Liver (tissue), 9 donors: ENCODE data around the gene AVPR1B. TPM values are rescaled to one million over a fixed set of nuclear protein-coding genes. Genes with fewer than 3 reads are reported as not detected.

Experiments
- DNase-seq: peaks from one replicate; pipeline ENCODE4 v3.0.0-alpha.2; 2017; ENCODE audit warnings: low spot score
- H3K27ac ChIP-seq, 2 donors: one replicate each; pipeline ENCODE4 v1.7.0; 2013; ENCODE audit warnings: inconsistent platforms in 2 of 2, low read length in 2 of 2, control low read depth in 1 of 2, low read depth in 1 of 2, mild to moderate bottlenecking in 1 of 2
- H3K27me3 ChIP-seq, 4 donors: one replicate each; pipeline versions ENCODE4 v1.6.1 to v1.7.0; 2013; ENCODE audit warnings: low read length in 3 of 4, inconsistent platforms in 1 of 4, mild to moderate bottlenecking in 1 of 4, moderate library complexity in 1 of 4; ENCODE audit not compliant: control insufficient read depth in 4 of 4, insufficient read depth in 4 of 4
- H3K36me3 ChIP-seq, 4 donors: one replicate each; pipeline versions ENCODE4 v1.6.1 to v1.7.0; 2013; ENCODE audit warnings: low read length in 3 of 4, mild to moderate bottlenecking in 3 of 4, low read depth in 1 of 4, moderate library complexity in 1 of 4; ENCODE audit not compliant: control insufficient read depth in 4 of 4, insufficient read depth in 3 of 4
- H3K4me1 ChIP-seq, 4 donors: one replicate each; pipeline versions ENCODE4 v1.6.1 to v1.7.0; 2013; ENCODE audit warnings: low read length in 3 of 4, mild to moderate bottlenecking in 3 of 4, moderate library complexity in 1 of 4; ENCODE audit not compliant: control insufficient read depth in 4 of 4, insufficient read depth in 4 of 4
- H3K4me3 ChIP-seq, 3 donors: one replicate each; pipeline versions ENCODE4 v1.6.1 to v1.7.0; 2013; ENCODE audit warnings: low read length in 3 of 3, control low read depth in 1 of 3, low read depth in 1 of 3, mild to moderate bottlenecking in 1 of 3
- H3K9ac ChIP-seq, 2 donors: one replicate each; pipeline ENCODE4 v1.7.0; 2013; ENCODE audit warnings: low read length in 2 of 2, mild to moderate bottlenecking in 2 of 2, moderate library complexity in 2 of 2, control low read depth in 1 of 2, low read depth in 1 of 2
- H3K9me3 ChIP-seq, 4 donors: one replicate each; pipeline versions ENCODE4 v1.6.1 to v1.7.0; 2013; ENCODE audit warnings: low read length in 3 of 4; ENCODE audit not compliant: control insufficient read depth in 4 of 4
- CTCF ChIP-seq: fragments of 150-350 bp; IDR thresholded peaks from 2 replicates; pipeline ENCODE4 v1.5.1; 2017; ENCODE audit warnings: improper control_type of control experiment, low read depth, low read length; ENCODE audit not compliant: missing input control
- EGR1 ChIP-seq, 2 donors: IDR thresholded peaks; 2 replicates each; pipeline ENCODE4 v1.6.1; 2016 to 2018; ENCODE audit warnings: antibody characterized with exemption in 2 of 2, low read depth in 2 of 2
- FOXA1 ChIP-seq: IDR thresholded peaks from 2 replicates; pipeline ENCODE4 v1.6.1; 2016; ENCODE audit warnings: antibody characterized with exemption
- FOXA2 ChIP-seq: IDR thresholded peaks from 2 replicates; pipeline ENCODE4 v1.6.1; 2016; ENCODE audit warnings: antibody characterized with exemption
- HNF4A ChIP-seq, 2 donors: conservative IDR thresholded peaks; 2 replicates each; pipeline ENCODE4 v1.6.1; 2016; ENCODE audit warnings: antibody characterized with exemption in 2 of 2, mild to moderate bottlenecking in 2 of 2
- HNF4G ChIP-seq: IDR thresholded peaks from 2 replicates; pipeline ENCODE4 v1.6.1; 2016; ENCODE audit warnings: antibody characterized with exemption
- JUND ChIP-seq, 2 donors: IDR thresholded peaks; 2 replicates each; pipeline ENCODE4 v1.6.1; 2016; ENCODE audit warnings: antibody characterized with exemption in 2 of 2
- MAX ChIP-seq: IDR thresholded peaks from 2 replicates; pipeline ENCODE4 v1.6.1; 2016; ENCODE audit warnings: antibody characterized with exemption
- NR2F2 ChIP-seq: IDR thresholded peaks from 2 replicates; pipeline ENCODE4 v1.6.1; 2016; ENCODE audit warnings: antibody characterized with exemption
- RAD21 ChIP-seq, 2 donors: IDR thresholded peaks; 2 replicates each; pipeline ENCODE4 v1.6.1; 2016; ENCODE audit warnings: antibody characterized with exemption in 2 of 2, mild to moderate bottlenecking in 2 of 2
- REST ChIP-seq: IDR thresholded peaks from 2 replicates; pipeline ENCODE4 v1.6.1; 2016; ENCODE audit warnings: antibody characterized with exemption, mild to moderate bottlenecking
- RXRA ChIP-seq, 2 donors: IDR thresholded peaks; 2 replicates each; pipeline ENCODE4 v1.6.1; 2017 to 2018; ENCODE audit warnings: antibody characterized with exemption in 2 of 2, mild to moderate bottlenecking in 1 of 2
- SP1 ChIP-seq: IDR thresholded peaks from 2 replicates; pipeline ENCODE4 v1.6.1; 2018; ENCODE audit warnings: antibody characterized with exemption, mild to moderate bottlenecking
- YY1 ChIP-seq: IDR thresholded peaks from 2 replicates; pipeline ENCODE4 v1.6.1; 2016; ENCODE audit warnings: antibody characterized with exemption, mild to moderate bottlenecking
- WGBS: extraction: QIAGEN DNeasy Blood & Tissue Kit; methylation state at CpG from one replicate; pipeline ENCODE4 v1.1.7; 2013; 5-methylcytosine and 5-hydroxymethylcytosine counted together
- polyA plus RNA-seq, 2 donors: library from polyadenylated mRNA; stranded (reverse) in 1 of 2; unstranded in 1 of 2; fragments of 200-250 nt in 1 of 2; fragments of >200 nt in 1 of 2; fragmentation: Nextera tagmentation in 1 of 2; extraction: Ambion mirVana in 1 of 2; gene quantifications; one replicate each; pipeline versions ENCODE4 v1.2.1 to v1.2.3, GENCODE V29; 2013 to 2015
- total RNA-seq, 2 donors: library from RNA; depleted of rRNA; stranded (reverse); fragments of >200 nt; gene quantifications; one replicate each; pipeline ENCODE4 v1.2.3, GENCODE V29; 2014
- TF ChIP-seq, protein P1 (sequence below): IDR thresholded peaks from 2 replicates; pipeline ENCODE4 v1.6.1; 2016; ENCODE audit warnings: antibody characterized with exemption
- donor health status: healthy.
- donor health status: healthy.
- donor health status: healthy.
- donor health status: healthy.
- donor health status: healthy.

Gene AVPR1B
- total and polyA plus RNA-seq, 4 donors, result not detected

- Histone ChIP-seq H3K27me3 (no peaks in the 10 kb centered on the region), H3K27ac (no peak overlapping the region), H3K4me1 (peaks cover 2 to 16% (median 13%) of the 10 kb centered on the region in 4 donors), H3K4me3 (no peak overlapping the region), H3K36me3 (no peaks in the 10 kb centered on the region), H3K9me3 (no peaks in the 10 kb centered on the region), H3K9ac (no peak overlapping the region)
- 80% methylated on average over 2 of the region's 2 CpGs for WGBS
- no peak for TF ChIP-seq JUND (IDR thresholded peaks at IDR 0.05)
- no peak for TF ChIP-seq HNF4A (conservative IDR thresholded peaks at IDR 0.05)
- TF ChIP-seq MAX, result no peak
- no peak for TF ChIP-seq YY1
- no peak for TF ChIP-seq EGR1 (IDR thresholded peaks at IDR 0.05; ENCODE audit: low read depth in 2 of 2)
- no peak for TF ChIP-seq FOXA2
- TF ChIP-seq NR2F2, result no peak
- TF ChIP-seq REST, result no peak
- no peak for TF ChIP-seq CTCF
- TF ChIP-seq HNF4G, result no peak
- TF ChIP-seq RXRA (IDR thresholded peaks at IDR 0.05), result no peak
- TF ChIP-seq RAD21 (IDR thresholded peaks at IDR 0.05), result no peak
- no peak for DNase-seq
Measured at GRCh38 chr1:206142770-206143169, 25.6 kb upstream of the AVPR1B start.

- no peaks in the 10 kb centered on the region for H3K36me3 ChIP-seq
- H3K4me1 ChIP-seq, result peaks cover 2 to 16% (median 13%) of the 10 kb centered on the region in 4 donors
- H3K9me3 ChIP-seq, result no peaks in the 10 kb centered on the region
- no peak overlapping the region for H3K27ac ChIP-seq
- H3K4me3 ChIP-seq, result no peak overlapping the region
- TF ChIP-seq MAX (no peak), CTCF (no peak), JUND (IDR thresholded peaks at IDR 0.05) (no peak), FOXA1 (no peak), SP1 (no peak)
- TF ChIP-seq, protein P1, sequence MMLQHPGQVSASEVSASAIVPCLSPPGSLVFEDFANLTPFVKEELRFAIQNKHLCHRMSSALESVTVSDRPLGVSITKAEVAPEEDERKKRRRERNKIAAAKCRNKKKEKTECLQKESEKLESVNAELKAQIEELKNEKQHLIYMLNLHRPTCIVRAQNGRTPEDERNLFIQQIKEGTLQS, result no peak
- WGBS, result 91% methylated on average over 3 of the region's 3 CpGs
- H3K9ac ChIP-seq, result no peak overlapping the region
- DNase-seq, result no peak
- no peaks in the 10 kb centered on the region for H3K27me3 ChIP-seq
Measured at GRCh38 chr1:206142011-206142410, 24.8 kb upstream of the AVPR1B start.
